Neuron (in vitro differentiated cells): ENCODE results near the gene PAQR7.

Source experiments
- H2AFZ ChIP-seq: one replicate; pipeline ENCODE4 v1.6.1; 2013; ENCODE audit warnings: low read depth, mild to moderate bottlenecking, inconsistent platforms, low read length, moderate library complexity
- H3K27me3 ChIP-seq: one replicate; pipeline ENCODE4 v1.6.1; 2013; ENCODE audit warnings: low read length; ENCODE audit not compliant: insufficient read depth
- H3K36me3 ChIP-seq: one replicate; pipeline ENCODE4 v1.6.1; 2013; ENCODE audit warnings: low read length; ENCODE audit not compliant: insufficient read depth
- H3K4me1 ChIP-seq: one replicate; pipeline ENCODE4 v1.6.1; 2013; ENCODE audit warnings: low read length; ENCODE audit not compliant: insufficient read depth
- H3K4me3 ChIP-seq: 2 replicates; pipeline ENCODE4 v1.5.1; 2013; ENCODE audit warnings: mild to moderate bottlenecking, low read length, moderate library complexity
- H3K9me3 ChIP-seq: one replicate; pipeline ENCODE4 v1.6.1; 2013; ENCODE audit warnings: low read length

The PAQR7 gene

DNA sequence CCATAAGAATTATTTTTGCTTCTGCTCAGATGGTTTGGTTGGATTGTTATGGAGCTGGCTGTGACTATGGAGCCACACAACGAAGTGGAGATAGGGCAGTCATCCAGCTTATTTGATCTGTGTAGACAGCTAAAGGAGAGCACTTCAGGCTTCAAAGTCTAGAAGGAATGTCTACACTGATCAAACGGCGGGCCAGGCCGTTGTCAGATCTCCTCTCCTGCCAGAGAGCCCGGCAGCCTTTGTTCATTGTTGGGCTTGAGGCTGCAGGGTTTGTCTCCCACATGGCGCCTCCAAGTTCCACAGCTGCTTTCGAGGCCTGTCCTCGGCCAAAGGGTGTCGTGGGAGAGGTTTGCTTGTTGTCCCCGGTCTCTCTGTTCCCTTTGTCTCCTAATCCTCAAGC lies 33.5 kb upstream of the PAQR7 start:
- peaks cover under 1% of the 10 kb centered on the region for H3K36me3 ChIP-seq
- H2AFZ ChIP-seq = no peak overlapping the region
- no peaks in the 10 kb centered on the region for H3K9me3 ChIP-seq
- H3K4me3 ChIP-seq = no peak overlapping the region
- no peaks in the 10 kb centered on the region for H3K27me3 ChIP-seq
- H3K4me1 ChIP-seq = peaks cover 34% of the 10 kb centered on the region

DNA sequence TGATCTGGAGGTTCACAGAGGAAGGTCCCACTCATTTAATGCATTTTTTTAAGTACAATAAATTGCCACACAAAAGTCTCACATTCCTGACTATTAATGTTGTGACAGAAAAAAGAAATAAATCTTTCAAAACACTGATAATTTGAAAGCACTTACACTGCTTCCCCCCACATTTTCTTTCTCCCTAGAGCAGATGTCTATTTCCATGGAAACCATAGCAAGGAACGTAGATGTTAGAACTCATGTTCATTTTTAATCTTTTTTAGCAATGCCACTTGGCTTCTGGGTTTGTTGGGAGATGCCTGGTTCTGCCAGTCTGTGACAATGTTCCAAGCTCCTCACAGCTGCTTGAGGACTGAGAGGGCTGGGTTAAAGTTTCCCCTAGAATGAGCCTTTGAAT lies 32.7 kb upstream of the PAQR7 start:
- H3K4me1 ChIP-seq = peaks cover 43% of the 10 kb centered on the region
- H3K4me3 ChIP-seq = no peak overlapping the region
- H3K27me3 ChIP-seq = no peaks in the 10 kb centered on the region

DNA sequence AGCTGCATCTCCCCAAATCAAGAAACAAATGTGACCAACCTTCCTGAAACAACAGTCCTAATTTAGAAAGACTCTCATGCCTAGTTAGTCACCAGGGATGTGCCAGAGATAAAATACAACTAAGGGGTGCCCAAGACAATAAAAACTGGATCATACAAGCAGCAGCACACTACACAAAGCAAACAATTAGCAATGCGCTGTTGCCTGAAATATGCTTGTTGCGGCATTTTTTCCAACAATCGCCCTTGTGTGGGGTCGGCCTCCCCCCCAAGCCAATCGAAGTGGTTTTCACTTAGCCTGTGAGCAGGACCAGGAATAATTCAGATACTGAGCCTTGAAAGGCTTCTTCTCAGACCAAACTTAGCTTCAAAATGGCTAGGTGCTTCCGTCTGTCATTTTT lies 32.1 kb upstream of the PAQR7 start:
- no peaks in the 10 kb centered on the region for H3K27me3 ChIP-seq
- peaks cover 15% of the 10 kb centered on the region for H3K36me3 ChIP-seq
- H2AFZ ChIP-seq = no peak overlapping the region
- H3K4me3 ChIP-seq = no peak overlapping the region
- H3K9me3 ChIP-seq = no peaks in the 10 kb centered on the region
- H3K4me1 ChIP-seq = peaks cover 49% of the 10 kb centered on the region

More for the DNA sequence above, 32.7 kb upstream of the PAQR7 start:
- H2AFZ ChIP-seq = no peak overlapping the region
- no peaks in the 10 kb centered on the region for H3K9me3 ChIP-seq
- peaks cover 9% of the 10 kb centered on the region for H3K36me3 ChIP-seq

DNA sequence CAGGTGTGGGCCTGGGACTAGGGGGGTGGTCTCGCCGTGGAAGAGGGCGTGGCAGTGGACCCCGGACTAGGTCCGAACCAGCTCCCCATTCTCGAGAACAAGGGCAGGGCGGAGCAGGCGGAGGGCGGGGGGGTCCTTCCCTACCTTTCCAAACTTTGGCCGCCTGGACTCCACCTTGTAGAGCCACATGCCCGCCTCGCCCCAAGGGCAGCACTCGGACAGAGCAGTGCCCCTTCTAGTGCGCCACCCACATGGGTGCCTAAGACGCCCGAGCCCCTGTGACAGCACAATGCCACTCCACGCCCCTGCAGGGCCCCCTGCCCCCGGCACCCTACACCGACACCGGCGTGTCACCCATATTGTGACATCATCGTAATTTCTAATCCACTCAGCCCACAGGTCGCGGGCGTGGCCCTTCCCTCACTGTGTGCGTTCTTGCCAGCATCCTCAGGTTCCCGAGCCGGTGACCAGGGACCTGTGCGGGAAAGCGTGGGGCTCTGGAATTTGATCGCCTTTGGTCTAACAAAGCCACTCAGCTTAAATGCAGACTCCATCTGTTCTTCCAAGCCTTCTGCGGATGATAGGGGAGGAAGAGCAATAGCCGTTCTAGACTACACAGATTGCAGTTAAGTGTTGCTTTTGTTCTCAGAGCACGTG lies 31.3 kb upstream of the PAQR7 start:
- peak overlapping the region; percentile 79 for H3K4me3 ChIP-seq

DNA sequence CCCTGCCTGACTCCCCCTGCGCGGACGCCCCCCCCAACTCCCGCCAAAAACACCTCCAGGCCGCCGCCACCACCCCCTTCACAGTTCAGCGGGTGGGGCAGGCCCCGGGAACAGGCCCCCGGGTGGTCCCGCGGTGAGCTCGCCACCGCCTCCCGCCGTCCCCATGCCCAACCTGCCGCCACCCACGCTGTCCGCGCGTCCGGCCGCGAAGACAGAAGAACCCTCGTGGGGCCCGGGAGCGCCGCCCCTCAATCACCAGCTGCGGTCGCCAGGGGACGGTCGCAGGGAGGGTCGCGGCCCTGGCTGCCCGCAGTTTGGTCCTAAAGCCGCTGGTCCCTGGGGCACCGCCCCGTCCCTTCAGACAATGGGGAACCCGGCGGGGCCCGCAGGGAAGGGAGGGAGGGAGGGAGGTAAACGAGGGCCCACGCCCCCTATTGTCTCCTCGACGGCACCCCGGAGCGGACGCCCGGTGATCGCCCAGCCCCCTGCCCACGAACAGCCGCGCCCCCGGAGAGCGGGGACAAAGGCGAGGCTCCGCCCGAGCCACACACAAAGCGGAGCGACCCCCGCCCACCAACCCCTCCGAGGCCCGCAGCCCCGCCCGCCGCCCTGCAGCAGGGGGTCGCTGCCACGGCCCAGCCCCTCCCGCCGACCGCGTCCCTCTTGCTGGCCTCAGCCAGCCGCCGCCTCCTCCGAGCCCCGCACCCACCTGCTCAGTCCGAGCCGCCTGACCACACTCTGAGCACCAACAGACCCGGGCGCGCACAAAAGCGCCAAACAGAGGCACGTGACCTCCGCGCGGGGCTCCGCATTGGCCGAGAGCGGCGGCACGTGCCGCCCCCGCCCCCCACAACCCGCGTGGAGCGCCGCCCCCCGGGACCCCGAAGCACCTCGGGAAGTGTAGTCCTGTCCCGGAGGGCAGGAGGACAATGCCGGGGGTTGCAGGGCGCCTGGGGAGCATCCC lies 30.5 kb upstream of the PAQR7 start, which contains the start of gene STMN1:
Gene STMN1 (minus strand): TSS at position 740 of the 964 bp plus-strand sequence. CDS start 1,743 bp downstream, outside the sequence.
- H3K4me3 ChIP-seq = peak within 1 kb of the TSS; percentile 79
- H2AFZ ChIP-seq = peak within 1 kb of the TSS; percentile 36
- no peaks in the 10 kb centered on the region for H3K27me3 ChIP-seq
- H3K9me3 ChIP-seq = no peaks in the 10 kb centered on the region
- peaks cover 30% of the 10 kb centered on the region for H3K36me3 ChIP-seq
- H3K4me1 ChIP-seq = peaks cover 59% of the 10 kb centered on the region

More for the DNA sequence above, 31.3 kb upstream of the PAQR7 start:
- H3K4me1 ChIP-seq = peaks cover 52% of the 10 kb centered on the region
- H3K36me3 ChIP-seq = peaks cover 23% of the 10 kb centered on the region
- H3K9me3 ChIP-seq = no peaks in the 10 kb centered on the region
- H3K27me3 ChIP-seq = no peaks in the 10 kb centered on the region
- peak overlapping the region; percentile 36 for H2AFZ ChIP-seq

DNA sequence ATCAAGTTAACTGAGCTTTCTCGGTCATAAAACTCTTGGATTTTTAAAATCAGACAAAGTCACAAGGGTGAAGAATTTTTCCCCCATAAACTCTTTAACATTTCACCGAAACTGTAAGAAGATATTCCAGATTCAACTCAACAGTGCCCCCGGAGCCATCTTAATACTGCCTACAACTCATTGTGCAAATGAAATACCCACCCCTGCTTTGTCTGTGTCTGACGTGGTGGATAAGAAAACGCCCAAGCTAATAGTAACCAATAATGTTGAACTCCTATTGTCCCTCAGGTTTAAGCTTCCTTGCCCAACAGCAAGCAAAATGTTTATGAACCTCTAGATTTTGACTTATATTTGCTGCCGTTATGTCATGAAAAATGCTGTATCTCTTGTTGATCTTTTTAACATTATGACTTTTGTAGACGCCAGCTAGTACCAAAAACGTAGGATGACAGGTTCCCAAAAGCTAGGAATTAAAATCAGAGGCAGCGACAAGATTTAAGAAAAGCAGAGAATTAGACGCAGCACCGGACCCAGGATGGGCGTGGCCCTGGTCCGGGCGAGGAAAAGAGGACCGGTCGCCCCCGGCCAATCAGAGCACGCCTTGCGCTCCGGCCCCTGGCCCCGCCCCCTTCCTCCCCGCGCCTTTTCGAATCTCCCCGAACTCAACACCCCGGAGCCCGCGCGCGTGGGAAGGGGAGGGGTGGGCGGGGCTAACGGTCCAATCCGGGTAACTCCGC lies 29.6 kb upstream of the PAQR7 start:
- Histone ChIP-seq H3K27me3 (no peaks in the 10 kb centered on the region), H3K36me3 (peaks cover 39% of the 10 kb centered on the region), H3K4me3 (peak overlapping the region; percentile 79), H3K9me3 (no peaks in the 10 kb centered on the region), H2AFZ (no peak overlapping the region), H3K4me1 (peaks cover 67% of the 10 kb centered on the region)

DNA sequence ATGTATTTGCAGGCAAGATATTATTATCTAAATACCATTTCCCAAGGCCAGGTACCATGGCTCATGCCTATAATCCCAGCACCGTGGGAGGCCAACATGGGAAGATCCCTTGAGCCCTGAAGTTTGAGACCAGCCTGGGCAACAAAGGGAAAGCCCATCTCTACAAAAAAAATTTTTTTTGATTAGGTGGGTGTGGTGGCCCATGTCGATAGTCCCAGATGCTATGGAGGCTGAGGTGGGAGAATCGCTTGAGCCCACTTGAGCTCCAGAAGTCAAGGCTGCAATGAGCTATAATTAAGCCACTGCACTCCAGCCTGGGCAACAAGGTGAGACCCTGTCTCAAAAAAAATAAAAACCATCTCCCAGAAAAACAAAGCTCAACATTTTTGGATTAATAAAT lies 28.5 kb upstream of the PAQR7 start:
- Histone ChIP-seq H3K4me1 (peaks cover 64% of the 10 kb centered on the region), H3K9me3 (no peaks in the 10 kb centered on the region), H2AFZ (no peak overlapping the region), H3K27me3 (no peaks in the 10 kb centered on the region), H3K4me3 (peak overlapping the region; percentile 79), H3K36me3 (peaks cover 50% of the 10 kb centered on the region)

DNA sequence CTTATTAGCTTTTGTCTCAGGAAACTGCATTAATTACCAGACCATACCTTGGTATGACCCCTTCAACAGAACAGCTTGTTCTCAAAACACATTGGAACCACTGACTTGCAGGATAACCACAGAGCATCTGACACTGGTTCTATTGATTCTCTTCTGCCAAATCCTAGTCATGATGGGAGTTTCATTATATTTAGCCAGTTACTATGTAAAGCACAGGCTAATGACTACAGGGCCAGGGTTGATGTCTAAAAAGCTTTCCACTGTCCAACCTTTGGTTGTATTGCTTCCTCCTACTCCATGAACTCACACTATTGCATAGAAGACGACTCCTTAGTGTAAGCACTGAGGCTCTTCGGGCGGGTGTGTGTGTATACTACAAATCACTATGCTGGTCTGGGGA lies 27.0 kb upstream of the PAQR7 start:
- no peaks in the 10 kb centered on the region for H3K9me3 ChIP-seq
- H3K4me1 ChIP-seq = peaks cover 50% of the 10 kb centered on the region
- peaks cover 64% of the 10 kb centered on the region for H3K36me3 ChIP-seq
- no peak overlapping the region for H2AFZ ChIP-seq
- peak overlapping the region; percentile 1 for H3K4me3 ChIP-seq
- H3K27me3 ChIP-seq = no peaks in the 10 kb centered on the region

DNA sequence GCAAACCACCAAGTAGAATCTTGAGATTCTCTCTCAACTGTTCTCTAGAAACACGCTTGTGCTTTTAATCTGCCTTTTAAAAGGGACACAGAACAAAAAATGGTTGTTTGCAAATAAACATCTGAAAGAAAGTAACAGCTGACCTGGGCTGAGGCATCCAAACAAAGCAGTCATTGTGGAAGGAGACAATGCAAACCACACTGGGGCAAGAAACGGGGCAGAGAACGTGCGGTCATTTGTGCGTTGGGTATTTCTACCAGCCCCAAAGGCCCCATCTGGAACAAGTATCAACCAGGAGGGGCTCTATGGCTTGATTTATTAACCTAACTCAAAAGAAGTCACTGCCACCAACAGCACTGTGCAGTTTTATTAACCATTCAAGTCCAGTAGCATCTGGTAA lies 24.7 kb upstream of the PAQR7 start:
- Histone ChIP-seq H3K4me3 (no peak overlapping the region), H3K36me3 (peaks cover 67% of the 10 kb centered on the region)

DNA sequence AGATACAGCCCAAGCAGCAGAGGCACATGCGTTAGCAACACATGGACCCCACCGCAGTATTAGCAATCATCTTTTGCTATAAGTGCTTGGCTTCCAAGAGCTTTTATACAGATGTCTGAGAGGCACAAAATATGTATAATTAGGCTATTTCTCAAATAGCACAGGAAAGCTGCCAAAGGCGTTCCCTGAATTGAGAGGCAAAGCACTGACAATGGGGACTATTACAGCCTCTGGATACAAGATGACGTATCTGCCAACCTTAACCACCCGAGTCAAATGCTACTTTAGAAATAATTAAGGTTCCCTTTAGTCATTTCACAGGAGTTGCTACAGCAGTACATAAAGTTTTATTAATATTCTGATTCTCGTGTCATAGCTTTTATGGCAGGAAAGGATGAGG lies 24.3 kb upstream of the PAQR7 start:
- Histone ChIP-seq H3K9me3 (no peaks in the 10 kb centered on the region), H3K27me3 (no peaks in the 10 kb centered on the region), H3K4me1 (peaks cover 44% of the 10 kb centered on the region), H3K36me3 (peaks cover 67% of the 10 kb centered on the region), H2AFZ (no peak overlapping the region), H3K4me3 (no peak overlapping the region)

More for the DNA sequence above, 24.7 kb upstream of the PAQR7 start:
- Histone ChIP-seq H3K9me3 (no peaks in the 10 kb centered on the region), H2AFZ (no peak overlapping the region), H3K4me1 (peaks cover 44% of the 10 kb centered on the region), H3K27me3 (no peaks in the 10 kb centered on the region)

DNA sequence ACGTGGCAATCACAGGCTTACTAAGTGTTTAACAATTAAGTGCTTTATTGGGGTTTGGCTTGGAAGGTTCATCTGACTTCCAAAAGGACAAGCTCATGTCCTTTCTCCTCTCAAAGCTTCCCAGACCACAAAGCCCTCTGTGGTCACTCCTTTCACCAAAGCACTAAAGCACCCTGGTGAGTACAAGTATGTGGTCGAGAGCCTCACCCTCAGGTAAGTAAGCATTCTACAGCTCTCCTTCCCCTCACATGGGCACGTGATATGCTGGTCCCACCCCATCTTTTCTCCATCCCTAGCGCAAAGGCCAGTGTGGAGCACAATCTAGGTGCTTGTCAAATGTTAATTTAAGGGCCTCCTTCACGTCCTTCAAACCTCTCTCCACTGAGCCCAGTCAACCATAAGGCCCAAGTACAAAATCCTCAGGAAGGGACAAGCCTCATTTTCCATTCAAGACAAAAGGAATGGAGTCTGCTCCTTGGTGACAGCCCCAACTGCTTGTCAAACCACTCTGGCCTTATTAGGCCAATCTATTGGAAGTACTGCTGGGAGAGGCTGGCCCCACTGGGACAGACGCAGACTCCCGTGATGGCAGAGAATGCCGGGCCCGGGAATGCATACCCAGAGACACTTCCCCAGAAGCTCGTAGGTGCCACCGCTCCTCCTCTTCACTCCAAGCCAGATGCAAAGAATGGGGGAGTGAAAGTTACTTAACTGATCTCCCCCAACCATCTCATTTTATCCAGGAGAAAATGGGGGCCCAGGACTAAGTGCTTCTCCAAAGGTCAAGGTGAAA lies 22.9 kb upstream of the PAQR7 start:
- Histone ChIP-seq H3K4me1 (peaks cover 30% of the 10 kb centered on the region), H2AFZ (no peak overlapping the region), H3K36me3 (peaks cover 68% of the 10 kb centered on the region), H3K27me3 (no peaks in the 10 kb centered on the region), H3K4me3 (no peak overlapping the region), H3K9me3 (no peaks in the 10 kb centered on the region)

DNA sequence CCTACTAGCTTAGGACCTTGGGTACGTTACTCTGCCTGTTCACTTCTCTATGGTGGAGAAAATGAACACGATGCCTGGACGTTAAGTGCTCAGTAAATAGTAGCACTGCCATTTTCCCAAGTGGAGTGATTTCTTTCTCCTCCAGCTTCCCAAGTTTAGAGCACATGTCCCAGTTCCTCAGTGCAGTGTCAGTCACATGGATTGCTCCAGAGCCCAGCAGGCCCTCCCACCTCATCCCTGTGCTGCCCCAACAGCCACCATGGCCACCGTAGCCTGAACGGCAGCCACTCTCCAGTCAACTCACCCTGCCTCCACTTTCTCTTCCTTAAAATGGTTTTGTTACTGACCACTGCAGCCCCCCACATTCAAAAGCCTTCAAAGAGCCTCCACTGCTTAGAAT lies 22.2 kb upstream of the PAQR7 start:
- Histone ChIP-seq H2AFZ (no peak overlapping the region), H3K36me3 (peaks cover 63% of the 10 kb centered on the region), H3K4me1 (peaks cover 26% of the 10 kb centered on the region), H3K27me3 (no peaks in the 10 kb centered on the region), H3K4me3 (no peak overlapping the region), H3K9me3 (no peaks in the 10 kb centered on the region)
